IMR-90 (cell line): ENCODE results near the gene METAP2. TPM values are rescaled to one million over a fixed set of nuclear protein-coding genes. Genes with fewer than 3 reads are reported as not detected.

Experiments used
- ATAC-seq: fragments of 200-7000 bp; cut with Tn5 transposase; 2 replicates; pipeline ENCODE4 v1.9.1; 2020; ENCODE audit warnings: low read depth, mild to moderate bottlenecking, moderate library complexity
- BruUV-seq: library from RNA; stranded (reverse); fragments of 400-500 nt; replicated peaks from 2 replicates; lab custom pipeline; 2021; lab: Mats Ljungman, UMichigan
- CTCF ChIA-PET: fragments of 300-600 bp; formaldehyde crosslinking; extraction: SDS; loops from one replicate; lab custom pipeline; 2021; ENCODE audit warnings: antibody characterized with exemption; lab: Yijun Ruan, JAX
- POLR2A ChIA-PET: fragments of 300-600 bp; sonication (Branson Sonifier 250); formaldehyde crosslinking; loops from one replicate; lab custom pipeline; 2022; ENCODE audit warnings: antibody characterized with exemption; ENCODE audit not compliant: unreplicated experiment; lab: Charles Lee
- DNase-seq: peaks from one replicate; pipeline ENCODE4 v3.0.0; 2013
- H2AFZ ChIP-seq: replicated peaks from 2 replicates; pipeline ENCODE3; 2013; ENCODE audit warnings: low read length, mild to moderate bottlenecking; ENCODE audit not compliant: poor library complexity
- H2AK5ac ChIP-seq: 2 replicates; pipeline ENCODE4 v1.6.1; 2013; ENCODE audit warnings: low read depth, low read length, inconsistent platforms
- H2AK9ac ChIP-seq: replicated peaks from 2 replicates; pipeline ENCODE3; 2013; ENCODE audit warnings: mild to moderate bottlenecking, low read depth, low read length, moderate library complexity; ENCODE audit not compliant: poor library complexity
- H2BK120ac ChIP-seq: 2 replicates; pipeline ENCODE4 v1.6.1; 2013; ENCODE audit warnings: low read depth, low read length, inconsistent platforms
- H2BK15ac ChIP-seq: 3 replicates; pipeline ENCODE4 v1.6.1; 2013; ENCODE audit warnings: low read depth, low read length, inconsistent platforms
- H2BK20ac ChIP-seq: 2 replicates; pipeline ENCODE4 v1.6.1; 2013; ENCODE audit warnings: low read depth, mild to moderate bottlenecking, inconsistent platforms, low read length, moderate library complexity
- H2BK5ac ChIP-seq: 2 replicates; pipeline ENCODE4 v1.6.1; 2013; ENCODE audit warnings: mild to moderate bottlenecking, low read depth, low read length, inconsistent platforms; ENCODE audit not compliant: poor library complexity, severe bottlenecking
- H3K14ac ChIP-seq: replicated peaks from 2 replicates; pipeline ENCODE4 v1.6.1; 2013; ENCODE audit warnings: low read depth, low read length, inconsistent platforms
- H3K18ac ChIP-seq: 2 replicates; pipeline ENCODE4 v1.6.1; 2013; ENCODE audit warnings: low read depth, low read length, control low read depth
- H3K23ac ChIP-seq: 2 replicates; pipeline ENCODE4 v1.6.1; 2013; ENCODE audit warnings: low read depth, low read length, inconsistent platforms
- H3K27ac ChIP-seq: 2 replicates; pipeline ENCODE4 v1.5.1; 2013; ENCODE audit warnings: mild to moderate bottlenecking, control low read depth, low read length; ENCODE audit not compliant: insufficient read depth
- H3K27me3 ChIP-seq: 2 replicates; pipeline ENCODE4 v1.6.1; 2013; ENCODE audit warnings: low read length; ENCODE audit not compliant: control insufficient read depth, insufficient read depth
- H3K36me3 ChIP-seq: 2 replicates; pipeline ENCODE4 v1.6.1; 2013; ENCODE audit warnings: low read length, mixed read lengths; ENCODE audit not compliant: control insufficient read depth, insufficient read depth
- H3K4ac ChIP-seq: 2 replicates; pipeline ENCODE4 v1.6.1; 2013; ENCODE audit warnings: low read depth, low read length, inconsistent platforms
- H3K4me1 ChIP-seq: 2 replicates; pipeline ENCODE4 v1.6.1; 2013; ENCODE audit warnings: low read length, mixed read lengths; ENCODE audit not compliant: control insufficient read depth, insufficient read depth
- H3K4me2 ChIP-seq: 2 replicates; pipeline ENCODE4 v1.6.1; 2013; ENCODE audit warnings: low read depth, mild to moderate bottlenecking, control low read depth, low read length, moderate library complexity
- H3K4me3 ChIP-seq: 2 replicates; pipeline ENCODE4 v1.5.1; 2013; ENCODE audit warnings: low read depth, mild to moderate bottlenecking, control low read depth, low read length, moderate library complexity; ENCODE audit not compliant: insufficient read depth
- H3K56ac ChIP-seq: 2 replicates; pipeline ENCODE4 v1.6.1; 2013; ENCODE audit warnings: low read length, inconsistent platforms; ENCODE audit not compliant: insufficient read depth; ENCODE audit errors: extremely low read depth
- H3K79me1 ChIP-seq, 2 experiments: 2 replicates each; pipeline ENCODE4 v1.6.1; 2013; ENCODE audit warnings: low read length in 2 of 2, inconsistent platforms in 1 of 2, low read depth in 1 of 2
- H3K9ac ChIP-seq: 2 replicates; pipeline ENCODE4 v1.6.1; 2013; ENCODE audit warnings: low read depth, low read length, control low read depth
- H3K9me1 ChIP-seq: 2 replicates; pipeline ENCODE4 v1.6.1; 2013; ENCODE audit warnings: low read length, inconsistent platforms; ENCODE audit not compliant: insufficient read depth
- H3K9me3 ChIP-seq: 2 replicates; pipeline ENCODE4 v1.6.1; 2013; ENCODE audit warnings: low read length; ENCODE audit not compliant: control insufficient read depth, insufficient read depth
- H4K20me1 ChIP-seq: 2 replicates; pipeline ENCODE4 v1.6.1; 2013; ENCODE audit warnings: low read length, inconsistent platforms; ENCODE audit not compliant: insufficient read depth
- H4K5ac ChIP-seq: 2 replicates; pipeline ENCODE4 v1.6.1; 2013; ENCODE audit warnings: mild to moderate bottlenecking, low read depth, low read length, control low read depth
- H4K8ac ChIP-seq, 2 experiments: 2 replicates each; pipeline ENCODE4 v1.6.1; 2013; ENCODE audit warnings: low read depth in 2 of 2, low read length in 2 of 2, control low read depth in 1 of 2, inconsistent platforms in 1 of 2
- H4K91ac ChIP-seq: 2 replicates; pipeline ENCODE4 v1.6.1; 2013; ENCODE audit warnings: low read depth, low read length, inconsistent platforms; ENCODE audit not compliant: insufficient read depth
- BHLHE40 ChIP-seq: fragments of 150-350 bp; IDR thresholded peaks from 2 replicates; pipeline ENCODE4 v1.6.1; 2016; ENCODE audit warnings: mild to moderate bottlenecking, low read depth, low read length
- CEBPB ChIP-seq: IDR thresholded peaks from 2 replicates; pipeline ENCODE4 v1.6.1; 2012; ENCODE audit warnings: low read depth, low read length, improper control_type of control experiment
- CHD1 ChIP-seq: IDR thresholded peaks from 2 replicates; pipeline ENCODE4 v1.6.1; 2012; ENCODE audit warnings: low read depth, low read length, improper control_type of control experiment
- FOS ChIP-seq: fragments of 150-350 bp; IDR thresholded peaks from 2 replicates; pipeline ENCODE4 v1.6.1; 2016; ENCODE audit warnings: low read depth, low read length
- MAFK ChIP-seq: IDR thresholded peaks from 2 replicates; pipeline ENCODE4 v1.6.1; 2012; ENCODE audit warnings: low read depth, low read length, improper control_type of control experiment
- MAZ ChIP-seq: IDR thresholded peaks from 2 replicates; pipeline ENCODE4 v1.6.1; 2012; ENCODE audit warnings: low read depth, mild to moderate bottlenecking, low read length, improper control_type of control experiment, moderate library complexity, borderline replicate concordance
- MXI1 ChIP-seq: IDR thresholded peaks from 2 replicates; pipeline ENCODE4 v1.6.1; 2012; ENCODE audit warnings: low read depth, mild to moderate bottlenecking, low read length, moderate library complexity, borderline replicate concordance
- NFE2L2 ChIP-seq: fragments of 150-350 bp; IDR thresholded peaks from 2 replicates; pipeline ENCODE4 v1.6.1; 2016; ENCODE audit warnings: low read depth, mild to moderate bottlenecking, low read length
- POLR2A ChIP-seq: IDR thresholded peaks from 2 replicates; pipeline ENCODE4 v1.6.1; 2012; ENCODE audit warnings: mild to moderate bottlenecking, low read depth, low read length
- RAD21 ChIP-seq: IDR thresholded peaks from 2 replicates; pipeline ENCODE4 v1.6.1; 2012; ENCODE audit warnings: low read length, improper control_type of control experiment
- RCOR1 ChIP-seq: IDR thresholded peaks from 2 replicates; pipeline ENCODE4 v1.6.1; 2012; ENCODE audit warnings: mild to moderate bottlenecking, low read length, improper control_type of control experiment; ENCODE audit not compliant: insufficient replicate concordance
- RFX5 ChIP-seq: IDR thresholded peaks from 2 replicates; pipeline ENCODE4 v1.8.0; 2012; ENCODE audit warnings: low read depth, mild to moderate bottlenecking, low read length, moderate library complexity
- SMC3 ChIP-seq: fragments of 150-350 bp; IDR thresholded peaks from 2 replicates; pipeline ENCODE4 v1.6.1; 2016; ENCODE audit warnings: low read depth, mild to moderate bottlenecking, antibody characterized with exemption, low read length, moderate library complexity
- WGBS, 2 experiments: methylation state at CpG; one replicate each; pipeline versions ENCODE4 v1.1.5 to v1.1.7; 2013; ENCODE audit warnings: missing lambda C conversion rate in 2 of 2; ENCODE audit not compliant: insufficient read length in 1 of 2; ENCODE audit errors: extremely low coverage in 2 of 2; 5-methylcytosine and 5-hydroxymethylcytosine counted together
- dilution Hi-C: fragments of 300-500 bp; cut with HindIII; formaldehyde crosslinking; loops from one replicate; pipeline ENCODE4 v1.14.3; 2018; ENCODE audit warnings: low sequenced_read_pairs; ENCODE audit not compliant: unreplicated experiment
- in situ Hi-C: fragments of 300-500 bp; cut with MboI; formaldehyde crosslinking; loops from 3 replicates; pipeline ENCODE4 v1.14.3; 2019; ENCODE audit warnings: low sequenced_read_pairs, inconsistent platforms, mixed read lengths
- intact Hi-C: fragments of 100-400 bp; cut with micrococcal nuclease; formaldehyde crosslinking; loops from 2 replicates; pipeline ENCODE4 v1.10.0; 2022
- polyA plus RNA-seq, 3 experiments: library from polyadenylated mRNA; depleted of rRNA; stranded (reverse); fragments of >200 nt; gene quantifications; 2 replicates each; pipeline ENCODE4 v1.2.3, GENCODE V29; 2012; ENCODE audit warnings: low replicate concordance in 1 of 3
- total RNA-seq: library from RNA; depleted of rRNA; stranded (reverse); fragments of >200 nt; gene quantifications from 2 replicates; pipeline ENCODE4 v1.2.3, GENCODE V29; 2012
- TF ChIP-seq, protein P1 (sequence below): fragments of 150-350 bp; IDR thresholded peaks from 2 replicates; pipeline ENCODE4 v1.6.1; 2016; ENCODE audit warnings: low read depth, mild to moderate bottlenecking, low read length, moderate library complexity, borderline replicate concordance
- TF ChIP-seq, protein P2 (sequence below): conservative IDR thresholded peaks from 2 replicates; pipeline ENCODE4 v1.5.1; 2012; ENCODE audit warnings: mild to moderate bottlenecking, low read depth, low read length, improper control_type of control experiment
- TF ChIP-seq, protein P3 (sequence below): fragments of 150-350 bp; IDR thresholded peaks from 2 replicates; pipeline ENCODE4 v1.6.1; 2017; ENCODE audit warnings: mild to moderate bottlenecking, antibody characterized with exemption, low read length, low read depth

The METAP2 gene
- total and polyA plus RNA-seq, 2 of the 4 experiments (the other 2 are of a cell fraction): 62.5 to 72.9 TPM

DNA sequence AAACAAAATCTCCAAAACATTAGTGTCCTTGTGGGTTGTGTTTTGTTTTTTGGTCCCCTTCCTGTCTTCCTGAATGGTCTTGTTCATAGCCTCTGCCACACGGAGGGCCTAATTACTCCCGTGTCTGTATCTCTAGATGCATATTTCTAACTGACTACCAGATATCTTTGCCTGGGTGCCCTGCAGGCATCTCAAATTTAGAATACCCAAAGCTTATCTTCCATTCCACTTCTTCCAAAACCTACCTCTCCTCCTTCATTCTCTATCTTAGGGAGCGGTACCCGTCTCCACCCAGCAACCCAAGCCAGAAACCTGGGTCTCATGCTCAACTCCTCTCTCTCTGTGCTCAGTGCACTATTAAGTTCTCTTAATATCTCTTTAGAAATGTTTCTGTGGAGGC is 10.9 kb upstream of the METAP2 start:
- POLR2A ChIA-PET: interaction anchor here (0.6 kb wide), 1 partner anchor 1814 kb away, joined by 7 read pairs; no protein-coding TSS in a partner anchor
- no peak for DNase-seq
- in situ Hi-C loops: no loop called here

More for the DNA sequence above, 10.9 kb upstream of the METAP2 start:
- Histone ChIP-seq H2BK5ac (no peak overlapping the region), H3K23ac (no peak overlapping the region), H4K20me1 (no peaks in the 10 kb centered on the region), H3K4me2 (no peak overlapping the region), H3K9me3 (peaks cover 2% of the 10 kb centered on the region; the same call in 1 of the 2 replicates), H3K27ac (no peak overlapping the region), H2BK120ac (no peak overlapping the region), H3K27me3 (peaks cover 1% of the 10 kb centered on the region), H3K9me1 (no peaks in the 10 kb centered on the region), H3K18ac (no peak overlapping the region), H3K36me3 (no peaks in the 10 kb centered on the region), H4K5ac (no peak overlapping the region), H2AK5ac (no peak overlapping the region), H2BK20ac (no peak overlapping the region), H2BK15ac (no peak overlapping the region), H2AFZ (no peak overlapping the region), H3K4ac (no peak overlapping the region), H3K9ac (no peak overlapping the region), H3K79me1 (no peaks in the 10 kb centered on the region), H3K56ac (no peak overlapping the region), H2AK9ac (no peak overlapping the region), H4K91ac (no peak overlapping the region), H4K8ac (no peak overlapping the region), H3K14ac (no peak overlapping the region), H3K4me3 (no peak overlapping the region), H3K4me1 (no peaks in the 10 kb centered on the region)
- dilution Hi-C loops (no loop called here), intact Hi-C loops (no loop called here)
- TF ChIP-seq RAD21: no peak
- TF ChIP-seq, protein P1, sequence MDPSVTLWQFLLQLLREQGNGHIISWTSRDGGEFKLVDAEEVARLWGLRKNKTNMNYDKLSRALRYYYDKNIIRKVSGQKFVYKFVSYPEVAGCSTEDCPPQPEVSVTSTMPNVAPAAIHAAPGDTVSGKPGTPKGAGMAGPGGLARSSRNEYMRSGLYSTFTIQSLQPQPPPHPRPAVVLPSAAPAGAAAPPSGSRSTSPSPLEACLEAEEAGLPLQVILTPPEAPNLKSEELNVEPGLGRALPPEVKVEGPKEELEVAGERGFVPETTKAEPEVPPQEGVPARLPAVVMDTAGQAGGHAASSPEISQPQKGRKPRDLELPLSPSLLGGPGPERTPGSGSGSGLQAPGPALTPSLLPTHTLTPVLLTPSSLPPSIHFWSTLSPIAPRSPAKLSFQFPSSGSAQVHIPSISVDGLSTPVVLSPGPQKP: no peak
- no peak for TF ChIP-seq BHLHE40
- no peak for TF ChIP-seq MAFK
- TF ChIP-seq POLR2A: no peak
- TF ChIP-seq MXI1: no peak
- TF ChIP-seq FOS: no peak
- no peak for TF ChIP-seq RCOR1
- TF ChIP-seq, protein P2, sequence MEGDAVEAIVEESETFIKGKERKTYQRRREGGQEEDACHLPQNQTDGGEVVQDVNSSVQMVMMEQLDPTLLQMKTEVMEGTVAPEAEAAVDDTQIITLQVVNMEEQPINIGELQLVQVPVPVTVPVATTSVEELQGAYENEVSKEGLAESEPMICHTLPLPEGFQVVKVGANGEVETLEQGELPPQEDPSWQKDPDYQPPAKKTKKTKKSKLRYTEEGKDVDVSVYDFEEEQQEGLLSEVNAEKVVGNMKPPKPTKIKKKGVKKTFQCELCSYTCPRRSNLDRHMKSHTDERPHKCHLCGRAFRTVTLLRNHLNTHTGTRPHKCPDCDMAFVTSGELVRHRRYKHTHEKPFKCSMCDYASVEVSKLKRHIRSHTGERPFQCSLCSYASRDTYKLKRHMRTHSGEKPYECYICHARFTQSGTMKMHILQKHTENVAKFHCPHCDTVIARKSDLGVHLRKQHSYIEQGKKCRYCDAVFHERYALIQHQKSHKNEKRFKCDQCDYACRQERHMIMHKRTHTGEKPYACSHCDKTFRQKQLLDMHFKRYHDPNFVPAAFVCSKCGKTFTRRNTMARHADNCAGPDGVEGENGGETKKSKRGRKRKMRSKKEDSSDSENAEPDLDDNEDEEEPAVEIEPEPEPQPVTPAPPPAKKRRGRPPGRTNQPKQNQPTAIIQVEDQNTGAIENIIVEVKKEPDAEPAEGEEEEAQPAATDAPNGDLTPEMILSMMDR: no peak
- no peak for TF ChIP-seq SMC3
- TF ChIP-seq NFE2L2: no peak
- TF ChIP-seq, protein P3, sequence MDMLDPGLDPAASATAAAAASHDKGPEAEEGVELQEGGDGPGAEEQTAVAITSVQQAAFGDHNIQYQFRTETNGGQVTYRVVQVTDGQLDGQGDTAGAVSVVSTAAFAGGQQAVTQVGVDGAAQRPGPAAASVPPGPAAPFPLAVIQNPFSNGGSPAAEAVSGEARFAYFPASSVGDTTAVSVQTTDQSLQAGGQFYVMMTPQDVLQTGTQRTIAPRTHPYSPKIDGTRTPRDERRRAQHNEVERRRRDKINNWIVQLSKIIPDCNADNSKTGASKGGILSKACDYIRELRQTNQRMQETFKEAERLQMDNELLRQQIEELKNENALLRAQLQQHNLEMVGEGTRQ: no peak
- TF ChIP-seq CHD1: no peak
- TF ChIP-seq MAZ: no peak
- no peak for TF ChIP-seq RFX5
- no peak for TF ChIP-seq CEBPB
- BruUV-seq: no TSS peak
- WGBS, 2 experiments: no CpG with 5 or more reads among the region's 4 CpGs
- CTCF ChIA-PET: no interaction called here
- no peak for ATAC-seq
